ENCODE data around the gene LAMTOR5.
"Not testable (repeated sequence)": the region's sequence is repeated elsewhere in the genome, so short reads cannot be mapped to it uniquely, and the experiment has no call there.

LAMTOR5 gene

GRCh38 chr1:110412576-110412975, 5.1 kb upstream of the LAMTOR5 start:
- H3K36me3 ChIP-seq (ENCODE audit: control insufficient read depth, insufficient read depth, low read length), result no peaks in the 10 kb centered on the region

GRCh38 chr1:110411173-110411735, 3.8 kb upstream of the LAMTOR5 start:
- WGBS, 2 experiments, result 73 to 77% methylated on average over 7 of the region's 7 CpGs
- Histone ChIP-seq H3K4me3 (ENCODE audit: insufficient read depth, low read depth, low read length) (no peak overlapping the region), H3K27ac (ENCODE audit: insufficient read depth, low read depth, low read length, poor library complexity, severe bottlenecking) (no peak overlapping the region), H3K4me1 (ENCODE audit: control insufficient read depth, insufficient read depth, low read length) (no peaks in the 10 kb centered on the region), H3K36me3 (ENCODE audit: control insufficient read depth, insufficient read depth, low read length) (no peaks in the 10 kb centered on the region), H3K27me3 (ENCODE audit: control insufficient read depth, insufficient read depth, low read length, poor library complexity, severe bottlenecking) (no peaks in the 10 kb centered on the region), H3K9me3 (ENCODE audit: control insufficient read depth, low read length) (no peaks in the 10 kb centered on the region)

More at GRCh38 chr1:110412576-110412975, 5.1 kb upstream of the LAMTOR5 start:
- 39 to 44% methylated on average over 4 of the region's 4 CpGs for WGBS, 2 experiments
- Histone ChIP-seq H3K27me3 (ENCODE audit: control insufficient read depth, insufficient read depth, low read length, poor library complexity, severe bottlenecking) (no peaks in the 10 kb centered on the region), H3K9me3 (ENCODE audit: control insufficient read depth, low read length) (no peaks in the 10 kb centered on the region), H3K4me1 (ENCODE audit: control insufficient read depth, insufficient read depth, low read length) (no peaks in the 10 kb centered on the region), H3K27ac (ENCODE audit: insufficient read depth, low read depth, low read length, poor library complexity, severe bottlenecking) (no peak overlapping the region), H3K4me3 (ENCODE audit: insufficient read depth, low read depth, low read length) (no peak overlapping the region)

DNA sequence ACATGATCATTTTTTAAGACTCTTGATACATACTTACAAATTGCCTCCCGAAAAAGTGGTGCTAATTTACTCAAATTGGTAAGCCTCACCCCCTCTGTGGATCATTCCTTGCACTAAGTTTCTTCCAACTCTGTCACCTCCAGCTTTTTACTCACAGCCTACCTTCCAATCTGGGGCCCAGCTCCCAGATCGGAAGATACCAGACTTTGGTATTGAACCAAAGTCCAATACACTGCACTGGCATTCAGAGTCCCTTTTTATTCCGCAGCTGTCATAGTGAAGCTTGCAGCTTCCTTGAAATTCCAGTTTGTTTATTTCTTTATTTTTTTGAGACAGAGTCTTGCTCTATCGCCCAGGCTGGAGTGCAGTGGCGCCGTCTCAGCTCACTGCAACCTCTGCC, 1.8 kb upstream of the LAMTOR5 start:
- Histone ChIP-seq H3K27ac (ENCODE audit: insufficient read depth, low read depth, low read length, poor library complexity, severe bottlenecking) (no peak overlapping the region), H3K9me3 (ENCODE audit: control insufficient read depth, low read length) (no peaks in the 10 kb centered on the region), H3K4me3 (ENCODE audit: insufficient read depth, low read depth, low read length) (no peak overlapping the region), H3K27me3 (ENCODE audit: control insufficient read depth, insufficient read depth, low read length, poor library complexity, severe bottlenecking) (no peaks in the 10 kb centered on the region), H3K36me3 (ENCODE audit: control insufficient read depth, insufficient read depth, low read length) (no peaks in the 10 kb centered on the region), H3K4me1 (ENCODE audit: control insufficient read depth, insufficient read depth, low read length) (no peaks in the 10 kb centered on the region)
- WGBS, 2 experiments, result 94 to 96% methylated on average over 6 of the region's 6 CpGs

- Histone ChIP-seq H3K4me3 (ENCODE audit: insufficient read depth, low read depth, low read length) (no peak overlapping the region), H3K27me3 (ENCODE audit: control insufficient read depth, insufficient read depth, low read length, poor library complexity, severe bottlenecking) (no peaks in the 10 kb centered on the region), H3K4me1 (ENCODE audit: control insufficient read depth, insufficient read depth, low read length) (no peaks in the 10 kb centered on the region), H3K27ac (ENCODE audit: insufficient read depth, low read depth, low read length, poor library complexity, severe bottlenecking) (no peak overlapping the region), H3K36me3 (ENCODE audit: control insufficient read depth, insufficient read depth, low read length) (peaks cover under 1% of the 10 kb centered on the region), H3K9me3 (ENCODE audit: control insufficient read depth, low read length) (no peaks in the 10 kb centered on the region)
- WGBS, 2 experiments, result 82 to 90% methylated on average over 8 of the region's 8 CpGs
Observed at GRCh38 chr1:110408488-110408887, 994 bp upstream of the LAMTOR5 start.

- not testable (repeated sequence) for H3K27me3 ChIP-seq (ENCODE audit: control insufficient read depth, insufficient read depth, low read length, poor library complexity, severe bottlenecking); H3K9me3 ChIP-seq (ENCODE audit: control insufficient read depth, low read length); H3K36me3 ChIP-seq (ENCODE audit: control insufficient read depth, insufficient read depth, low read length); H3K27ac ChIP-seq (ENCODE audit: insufficient read depth, low read depth, low read length, poor library complexity, severe bottlenecking); H3K4me1 ChIP-seq (ENCODE audit: control insufficient read depth, insufficient read depth, low read length)
- 86 to 89% methylated on average over 14 of the region's 15 CpGs for WGBS, 2 experiments
- peak overlapping the region; percentile 71 for H3K4me3 ChIP-seq (ENCODE audit: insufficient read depth, low read depth, low read length)
Observed at GRCh38 chr1:110406407-110406806, 1.1 kb downstream of the LAMTOR5 start.

GRCh38 chr1:110404401-110404800, 3.1 kb downstream of the LAMTOR5 start:
- Histone ChIP-seq H3K36me3 (ENCODE audit: control insufficient read depth, insufficient read depth, low read length) (peaks cover 17% of the 10 kb centered on the region), H3K27ac (ENCODE audit: insufficient read depth, low read depth, low read length, poor library complexity, severe bottlenecking) (no peak overlapping the region), H3K4me1 (ENCODE audit: control insufficient read depth, insufficient read depth, low read length) (no peaks in the 10 kb centered on the region), H3K9me3 (ENCODE audit: control insufficient read depth, low read length) (no peaks in the 10 kb centered on the region), H3K4me3 (ENCODE audit: insufficient read depth, low read depth, low read length) (no peak overlapping the region), H3K27me3 (ENCODE audit: control insufficient read depth, insufficient read depth, low read length, poor library complexity, severe bottlenecking) (no peaks in the 10 kb centered on the region)
- WGBS, 2 experiments, result 98 to 100% methylated on average over 4 of the region's 4 CpGs

- H3K27ac ChIP-seq (ENCODE audit: insufficient read depth, low read depth, low read length, poor library complexity, severe bottlenecking), result no peak overlapping the region
- H3K27me3 ChIP-seq (ENCODE audit: control insufficient read depth, insufficient read depth, low read length, poor library complexity, severe bottlenecking), result no peaks in the 10 kb centered on the region
- H3K9me3 ChIP-seq (ENCODE audit: control insufficient read depth, low read length), result no peaks in the 10 kb centered on the region
- 91 to 100% methylated on average over 4 of the region's 5 CpGs for WGBS, 2 experiments
- peaks cover 17% of the 10 kb centered on the region for H3K36me3 ChIP-seq (ENCODE audit: control insufficient read depth, insufficient read depth, low read length)
- no peaks in the 10 kb centered on the region for H3K4me1 ChIP-seq (ENCODE audit: control insufficient read depth, insufficient read depth, low read length)
- H3K4me3 ChIP-seq (ENCODE audit: insufficient read depth, low read depth, low read length), result no peak overlapping the region
Observed at GRCh38 chr1:110403805-110404204, 3.7 kb downstream of the LAMTOR5 start.

- WGBS, 2 experiments, result 94 to 95% methylated on average over 48 of the region's 48 CpGs
- H3K36me3 ChIP-seq (ENCODE audit: control insufficient read depth, insufficient read depth, low read length), result peaks cover 13% of the 10 kb centered on the region
- not testable (repeated sequence) for H3K4me1 ChIP-seq (ENCODE audit: control insufficient read depth, insufficient read depth, low read length); H3K4me3 ChIP-seq (ENCODE audit: insufficient read depth, low read depth, low read length); H3K9me3 ChIP-seq (ENCODE audit: control insufficient read depth, low read length); H3K27me3 ChIP-seq (ENCODE audit: control insufficient read depth, insufficient read depth, low read length, poor library complexity, severe bottlenecking); H3K27ac ChIP-seq (ENCODE audit: insufficient read depth, low read depth, low read length, poor library complexity, severe bottlenecking)
Observed at GRCh38 chr1:110396259-110396958, 11.1 kb downstream of the LAMTOR5 start.

DNA sequence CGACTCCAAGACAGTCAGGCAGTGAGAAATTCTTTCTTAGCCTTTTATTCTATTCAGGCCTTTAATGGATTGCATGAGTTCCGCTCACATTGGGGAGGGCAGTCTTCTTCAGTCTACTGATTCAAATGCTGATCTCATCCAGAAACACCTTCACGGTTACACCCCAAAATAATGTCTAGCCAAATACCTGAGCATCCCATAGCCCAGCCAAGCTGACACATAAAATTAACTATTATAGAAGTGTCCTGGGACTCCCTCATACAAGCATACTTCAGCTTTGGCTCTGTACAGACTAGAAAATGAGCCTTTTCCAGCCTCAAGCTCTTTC, 13.0 kb downstream of the LAMTOR5 start:
- 94% methylated on average over 3 of the region's 3 CpGs for WGBS, 2 experiments
- H3K27me3 ChIP-seq (ENCODE audit: control insufficient read depth, insufficient read depth, low read length, poor library complexity, severe bottlenecking), result no peaks in the 10 kb centered on the region
- H3K4me1 ChIP-seq (ENCODE audit: control insufficient read depth, insufficient read depth, low read length), result peaks cover 8% of the 10 kb centered on the region
- no peaks in the 10 kb centered on the region for H3K9me3 ChIP-seq (ENCODE audit: control insufficient read depth, low read length)
- no peak overlapping the region for H3K4me3 ChIP-seq (ENCODE audit: insufficient read depth, low read depth, low read length)
- H3K36me3 ChIP-seq (ENCODE audit: control insufficient read depth, insufficient read depth, low read length), result no peaks in the 10 kb centered on the region
- no peak overlapping the region for H3K27ac ChIP-seq (ENCODE audit: insufficient read depth, low read depth, low read length, poor library complexity, severe bottlenecking)

DNA sequence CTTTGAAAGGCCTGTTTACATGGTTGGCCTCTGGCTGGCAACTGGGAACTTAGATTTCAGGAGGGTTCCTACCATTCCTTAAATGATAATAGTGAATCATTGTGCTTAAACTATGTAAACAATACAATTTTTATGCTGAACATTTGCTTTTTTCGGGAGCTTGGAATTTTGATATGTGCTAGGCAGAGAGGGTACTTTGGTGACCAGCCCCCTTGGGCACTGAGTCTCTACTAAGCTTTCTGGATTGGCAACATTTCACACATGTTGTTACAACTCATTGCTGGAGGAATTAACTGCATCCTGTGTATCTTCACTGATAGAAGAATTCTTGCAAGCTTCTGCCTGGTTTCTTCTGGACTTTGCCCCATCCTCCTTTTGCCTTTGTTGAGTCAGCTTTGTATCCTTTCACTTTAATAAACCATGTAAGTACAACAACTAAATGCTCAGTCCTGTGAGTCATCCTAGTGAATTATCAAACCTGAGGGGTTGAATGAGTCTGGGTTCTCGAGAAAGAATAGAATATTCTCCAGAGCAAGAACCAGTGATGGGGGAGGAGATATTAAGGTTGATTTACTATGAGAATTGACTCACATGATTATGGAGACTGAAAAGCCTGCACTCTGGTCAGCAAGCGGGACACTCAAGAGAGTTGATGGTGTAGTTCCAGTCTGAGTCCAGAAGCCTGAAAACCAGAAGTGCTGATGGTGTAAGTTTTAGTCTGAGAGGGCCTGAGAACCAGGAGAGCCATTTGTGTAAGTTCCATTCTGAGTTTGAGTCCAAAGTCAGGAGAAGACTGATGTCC, 13.6 kb downstream of the LAMTOR5 start:
- Histone ChIP-seq H3K27ac (ENCODE audit: insufficient read depth, low read depth, low read length, poor library complexity, severe bottlenecking) (no peak overlapping the region), H3K9me3 (ENCODE audit: control insufficient read depth, low read length) (no peaks in the 10 kb centered on the region), H3K27me3 (ENCODE audit: control insufficient read depth, insufficient read depth, low read length, poor library complexity, severe bottlenecking) (no peaks in the 10 kb centered on the region), H3K4me3 (ENCODE audit: insufficient read depth, low read depth, low read length) (no peak overlapping the region), H3K4me1 (ENCODE audit: control insufficient read depth, insufficient read depth, low read length) (peaks cover 8% of the 10 kb centered on the region), H3K36me3 (ENCODE audit: control insufficient read depth, insufficient read depth, low read length) (no peaks in the 10 kb centered on the region)
- WGBS, 2 experiments, result 84 to 93% methylated on average over 3 of the region's 3 CpGs
